Measurements from ENCODE around the gene SYMPK. TPM values are rescaled to one million over a fixed set of nuclear protein-coding genes. Genes with fewer than 3 reads are reported as not detected.

The SYMPK gene
- total RNA-seq, 2 experiments from 2014 or later, result 63.3 to 65.0 TPM

GRCh38 chr19:45906221-45906620 is 43.3 kb upstream of the SYMPK start:
- H3K4me1 Mint-ChIP-seq (ENCODE audit: low read depth), result peaks cover 15% of the 10 kb centered on the region
- ChIA-PET CTCF (no interaction called here), POLR2A (no interaction called here)
- H3K4me3 Mint-ChIP-seq, result no peak overlapping the region
- Histone ChIP-seq H3K4me1 (ENCODE audit: insufficient read depth, low read length) (peaks cover 18% of the 10 kb centered on the region), H3K4me3 (ENCODE audit: low read length) (no peak overlapping the region), H3K27ac (ENCODE audit: low read depth in 1 of 2, low read length in 2 of 2) (no peak overlapping the region), H3K27me3 (ENCODE audit: control insufficient read depth in 1 of 2, insufficient read depth in 2 of 2, low read length in 2 of 2) (peaks cover 0 to 4% of the 10 kb centered on the region in 2 experiments), H3K9me3 (ENCODE audit: control insufficient read depth in 1 of 2, insufficient read depth in 1 of 2, low read length in 2 of 2) (no peaks in the 10 kb centered on the region), H3K36me3 (ENCODE audit: insufficient read depth, low read length) (no peaks in the 10 kb centered on the region)
- ATAC-seq (ENCODE audit: poor library complexity) (no peak), DNase-seq (no peak)
- TF ChIP-seq CTCF (IDR thresholded peaks at IDR 0.05), result no peak
- no peaks in the 10 kb centered on the region for H3K9me3 Mint-ChIP-seq
- H3K27ac Mint-ChIP-seq, result no peak overlapping the region
- intact Hi-C loops (cut with DNase I, micrococcal nuclease), result loop anchor here in 1 of 2 experiments (10.0 kb wide), 1 partner anchor 721 kb away; no protein-coding TSS in a partner anchor
- H3K36me3 Mint-ChIP-seq (ENCODE audit: low read depth), result peaks cover 11% of the 10 kb centered on the region
- peaks cover 16% of the 10 kb centered on the region for H3K27me3 Mint-ChIP-seq

GRCh38 chr19:45905011-45905410 is 42.1 kb upstream of the SYMPK start:
- no peaks in the 10 kb centered on the region for H3K9me3 Mint-ChIP-seq
- peaks cover 26% of the 10 kb centered on the region for H3K4me1 Mint-ChIP-seq (ENCODE audit: low read depth)
- TF ChIP-seq CTCF (IDR thresholded peaks at IDR 0.05), result no peak
- ChIA-PET POLR2A (no interaction called here), CTCF (no interaction called here)
- no peak overlapping the region for H3K27ac ChIP-seq (ENCODE audit: low read depth in 1 of 2, low read length in 2 of 2)
- intact Hi-C loops (cut with DNase I, micrococcal nuclease), result loop anchor here in 1 of 2 experiments (10.0 kb wide), 1 partner anchor 720 kb away; no protein-coding TSS in a partner anchor
- DNase-seq, result no peak
- H3K27me3 Mint-ChIP-seq, result peaks cover 11% of the 10 kb centered on the region
- H3K36me3 Mint-ChIP-seq (ENCODE audit: low read depth), result peaks cover 20% of the 10 kb centered on the region
- no peak overlapping the region for H3K4me3 ChIP-seq (ENCODE audit: low read length)
- H3K4me1 ChIP-seq (ENCODE audit: insufficient read depth, low read length), result peaks cover 26% of the 10 kb centered on the region
- no peaks in the 10 kb centered on the region for H3K9me3 ChIP-seq (ENCODE audit: control insufficient read depth in 1 of 2, insufficient read depth in 1 of 2, low read length in 2 of 2)
- H3K27me3 ChIP-seq (ENCODE audit: control insufficient read depth in 1 of 2, insufficient read depth in 2 of 2, low read length in 2 of 2), result no peaks in the 10 kb centered on the region
- H3K27ac Mint-ChIP-seq, result no peak overlapping the region
- no peaks in the 10 kb centered on the region for H3K36me3 ChIP-seq (ENCODE audit: insufficient read depth, low read length)
- no peak overlapping the region for H3K4me3 Mint-ChIP-seq
- no peak for ATAC-seq (ENCODE audit: poor library complexity)

- Mint-ChIP-seq H3K4me3 (peak overlapping the region; percentile 95), H3K27me3 (no peaks in the 10 kb centered on the region), H3K27ac (peak overlapping the region; percentile 89), H3K36me3 (ENCODE audit: low read depth) (peaks cover 35% of the 10 kb centered on the region), H3K9me3 (no peaks in the 10 kb centered on the region), H3K4me1 (ENCODE audit: low read depth) (peaks cover 28% of the 10 kb centered on the region)
- ChIA-PET POLR2A (interaction anchor here (0.6 to 3.6 kb wide), 19 partner anchors 11 to 901 kb away, joined by 3 to 44 read pairs (median 4); partner anchors contain the start of genes CALM3, CCDC61, FBXO46 and FOXA3), CTCF (interaction anchor here (0.5 to 2.3 kb wide), 6 partner anchors 17 to 172 kb away, joined by 3 to 14 read pairs (median 6); partner anchors contain the start of genes FBXO46, IRF2BP1 and SYMPK)
- ATAC-seq (ENCODE audit: poor library complexity), result peak; percentile 81
- Histone ChIP-seq H3K36me3 (ENCODE audit: insufficient read depth, low read length) (peaks cover 10% of the 10 kb centered on the region), H3K4me1 (ENCODE audit: insufficient read depth, low read length) (peaks cover 26% of the 10 kb centered on the region), H3K27me3 (ENCODE audit: control insufficient read depth in 1 of 2, insufficient read depth in 2 of 2, low read length in 2 of 2) (no peaks in the 10 kb centered on the region), H3K4me3 (ENCODE audit: low read length) (peak overlapping the region; percentile 64), H3K9me3 (ENCODE audit: control insufficient read depth in 1 of 2, insufficient read depth in 1 of 2, low read length in 2 of 2) (no peaks in the 10 kb centered on the region), H3K27ac (ENCODE audit: low read depth in 1 of 2, low read length in 2 of 2) (peak overlapping the region; percentile 68 to 85)
- TF ChIP-seq CTCF (IDR thresholded peaks at IDR 0.05), result no peak
- intact Hi-C loops (cut with DNase I, micrococcal nuclease), result loop anchor here (1.0 to 10.0 kb wide), 6 partner anchors 17 to 724 kb away; partner anchors contain the start of genes IRF2BP1 (in 2 of the 2), BLOC1S3 (in 1 of the 2), CCDC61 (in 1 of the 2) and FOXA3 (in 1 of the 2)
- peak; percentile 97 to 100 (median 99) for DNase-seq
Observed at GRCh38 chr19:45902651-45903625, 40.0 kb upstream of the SYMPK start.
